C4-2B (cell line): ENCODE measurements around the gene PNMA8A.

ENCODE experiments used
- ZFX ChIP-seq: fragments of 450-650 bp; IDR thresholded peaks from 2 replicates; pipeline ENCODE4 v1.6.1; 2017
- TF ChIP-seq, protein P1 (sequence below): fragments of 450-650 bp; conservative IDR thresholded peaks from 2 replicates; pipeline ENCODE4 v1.5.1; 2017; ENCODE audit warnings: mild to moderate bottlenecking

DNA sequence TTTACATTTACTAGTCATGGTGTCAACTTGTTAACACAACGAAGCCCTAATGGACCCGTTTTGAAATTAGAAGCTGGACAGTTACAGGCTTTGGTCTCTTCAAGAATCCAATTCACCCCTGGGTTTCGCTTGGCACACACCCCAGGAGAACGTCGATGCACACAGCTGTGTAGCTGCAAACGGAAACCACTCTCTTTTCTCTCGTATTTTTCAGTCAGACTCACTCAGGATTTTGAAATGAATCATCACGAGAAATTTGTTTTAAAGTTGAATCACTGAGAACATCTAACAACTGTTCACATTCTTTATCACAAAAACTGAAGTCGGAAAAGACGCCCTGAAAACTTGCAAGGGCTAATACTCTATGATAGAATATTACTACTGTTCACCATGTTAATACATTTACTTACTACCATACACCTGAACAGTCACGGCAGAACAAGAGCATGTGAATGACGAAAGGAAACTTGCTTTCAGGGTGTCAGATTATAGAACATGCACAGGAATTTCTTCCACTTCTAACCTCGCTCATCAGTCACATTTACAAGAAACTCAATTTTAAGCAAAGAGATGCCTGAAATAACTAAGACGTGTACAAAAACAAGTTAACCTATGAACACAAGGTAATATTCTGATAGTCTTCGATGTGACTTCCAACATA is 4.7 kb downstream of the PNMA8A start:
- TF ChIP-seq, protein P1, sequence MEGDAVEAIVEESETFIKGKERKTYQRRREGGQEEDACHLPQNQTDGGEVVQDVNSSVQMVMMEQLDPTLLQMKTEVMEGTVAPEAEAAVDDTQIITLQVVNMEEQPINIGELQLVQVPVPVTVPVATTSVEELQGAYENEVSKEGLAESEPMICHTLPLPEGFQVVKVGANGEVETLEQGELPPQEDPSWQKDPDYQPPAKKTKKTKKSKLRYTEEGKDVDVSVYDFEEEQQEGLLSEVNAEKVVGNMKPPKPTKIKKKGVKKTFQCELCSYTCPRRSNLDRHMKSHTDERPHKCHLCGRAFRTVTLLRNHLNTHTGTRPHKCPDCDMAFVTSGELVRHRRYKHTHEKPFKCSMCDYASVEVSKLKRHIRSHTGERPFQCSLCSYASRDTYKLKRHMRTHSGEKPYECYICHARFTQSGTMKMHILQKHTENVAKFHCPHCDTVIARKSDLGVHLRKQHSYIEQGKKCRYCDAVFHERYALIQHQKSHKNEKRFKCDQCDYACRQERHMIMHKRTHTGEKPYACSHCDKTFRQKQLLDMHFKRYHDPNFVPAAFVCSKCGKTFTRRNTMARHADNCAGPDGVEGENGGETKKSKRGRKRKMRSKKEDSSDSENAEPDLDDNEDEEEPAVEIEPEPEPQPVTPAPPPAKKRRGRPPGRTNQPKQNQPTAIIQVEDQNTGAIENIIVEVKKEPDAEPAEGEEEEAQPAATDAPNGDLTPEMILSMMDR: no peak
- TF ChIP-seq ZFX: no peak
